ENCODE measurements around the gene GLP1R.
"Not testable (repeated sequence)": the region's sequence is repeated elsewhere in the genome, so short reads cannot be mapped to it uniquely, and the experiment has no call there.

GLP1R gene

DNA sequence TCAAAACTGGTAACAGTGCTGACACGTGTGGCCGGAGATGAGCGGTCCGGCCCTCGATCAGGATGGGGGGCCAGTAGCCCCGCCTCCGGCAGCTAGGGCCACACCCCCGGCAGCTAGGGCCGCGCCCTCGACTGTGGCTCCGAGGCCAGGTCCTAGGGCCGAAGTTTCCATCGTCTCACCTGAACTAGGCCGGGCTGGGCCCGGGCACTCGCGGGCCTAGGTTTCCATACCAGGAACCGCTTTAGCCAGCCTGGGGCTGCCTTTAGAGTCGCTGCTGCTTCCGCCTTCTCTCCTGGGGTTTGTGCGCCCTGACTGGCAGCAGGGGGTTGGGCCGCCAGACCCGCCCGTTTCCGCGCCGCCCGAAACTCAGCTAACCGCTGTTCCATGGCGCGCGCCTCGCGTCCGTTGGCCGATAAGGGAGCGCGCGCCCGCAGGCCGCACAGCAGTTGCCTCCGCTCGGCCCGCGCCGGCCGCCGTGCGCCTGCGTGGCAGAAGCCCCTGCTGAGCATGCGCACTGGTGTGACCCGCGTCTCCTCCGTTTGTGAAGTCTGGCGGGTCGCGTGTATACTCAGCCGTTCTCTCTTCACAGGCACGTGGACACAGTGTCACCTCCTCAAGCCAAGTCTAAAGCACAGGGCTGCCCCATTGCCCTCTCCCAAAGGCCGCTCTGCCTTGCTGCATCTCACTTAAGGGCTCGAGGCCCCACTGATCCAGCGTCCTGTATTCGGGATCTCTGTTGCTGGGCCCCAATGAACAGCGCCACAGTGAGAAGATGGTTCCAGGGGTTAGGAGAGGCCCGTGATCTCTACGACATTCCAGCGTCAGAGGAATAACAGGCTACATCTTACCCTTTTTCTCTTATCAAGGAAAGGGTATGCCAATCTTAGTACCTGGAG lies 66.4 kb downstream of the GLP1R start, which contains the start of gene SAYSD1:
Gene SAYSD1, minus strand, starts transcription at position 483 of the 896 bp plus-strand sequence. Its CDS starts 97 bp downstream, at position 386.
- H3K4me1 ChIP-seq (ENCODE audit: control insufficient read depth, insufficient read depth, low read length) = peaks cover 6% of the 10 kb centered on the region

DNA sequence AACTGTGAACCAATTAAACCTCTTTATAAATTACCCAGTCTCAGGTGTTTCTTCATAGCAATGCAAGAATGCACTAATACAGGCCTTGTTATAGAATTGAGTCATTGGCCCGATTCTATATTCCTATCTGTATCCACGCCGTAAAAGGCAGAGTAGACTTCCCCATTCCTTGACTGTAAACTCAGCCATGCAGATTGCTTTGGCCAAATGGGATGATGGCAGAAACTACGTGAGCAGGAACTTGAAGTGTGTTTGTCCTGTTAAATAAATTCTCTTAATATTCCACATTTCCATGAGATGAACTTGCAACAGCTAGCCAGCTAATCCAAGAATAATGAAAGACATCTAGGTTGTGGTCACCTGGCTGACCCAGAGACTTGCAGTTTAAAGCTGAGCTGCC lies 70.3 kb downstream of the GLP1R start:
- peaks cover 6% of the 10 kb centered on the region for H3K4me1 ChIP-seq (ENCODE audit: control insufficient read depth, insufficient read depth, low read length)
- no peak overlapping the region for H3K4me3 ChIP-seq (ENCODE audit: low read length)
- H3K36me3 ChIP-seq (ENCODE audit: insufficient read depth, low read length) = no peaks in the 10 kb centered on the region
- no peak overlapping the region for H3K9ac ChIP-seq (ENCODE audit: low read depth, low read length)
- H3K9me3 ChIP-seq (replicated peaks; ENCODE audit: low read length) = no peaks in the 10 kb centered on the region
- H3K4me2 ChIP-seq (ENCODE audit: low read length) = no peak overlapping the region
- H3K27me3 ChIP-seq (ENCODE audit: control insufficient read depth, insufficient read depth, low read length) = no peaks in the 10 kb centered on the region

More for the DNA sequence above, 66.4 kb downstream of the GLP1R start, which contains the start of gene SAYSD1:
- peak within 1 kb of the TSS; percentile 85 for H3K4me2 ChIP-seq (ENCODE audit: low read length)
- H3K9me3 ChIP-seq (replicated peaks; ENCODE audit: low read length) = no peaks in the 10 kb centered on the region
- H3K9ac ChIP-seq (ENCODE audit: low read depth, low read length) = peak within 1 kb of the TSS; percentile 91
- peak within 1 kb of the TSS; percentile 90 for H3K4me3 ChIP-seq (ENCODE audit: low read length)
- no peaks in the 10 kb centered on the region for H3K36me3 ChIP-seq (ENCODE audit: insufficient read depth, low read length)
- H3K27me3 ChIP-seq (ENCODE audit: control insufficient read depth, insufficient read depth, low read length) = no peaks in the 10 kb centered on the region

DNA sequence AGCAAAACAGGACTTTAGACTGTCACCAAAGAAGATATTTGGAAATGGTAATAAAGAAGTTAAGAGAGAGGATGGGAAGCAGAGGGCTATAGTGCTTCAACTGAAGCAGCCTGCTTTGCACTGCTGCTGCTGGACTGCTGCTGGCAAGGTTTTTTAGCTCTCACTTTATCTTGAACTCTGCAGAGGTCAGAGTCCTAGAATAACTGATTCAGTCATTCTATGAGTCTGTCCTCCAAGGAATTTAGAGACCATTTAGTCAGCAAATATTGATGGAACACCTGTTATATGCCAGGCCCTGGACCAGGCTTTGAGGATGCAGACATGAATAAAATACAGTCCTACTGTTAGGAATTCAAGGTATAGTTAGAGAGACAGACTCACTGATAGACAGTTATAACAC lies 75.5 kb downstream of the GLP1R start:
- Histone ChIP-seq H3K36me3 (ENCODE audit: insufficient read depth, low read length) (no peaks in the 10 kb centered on the region), H3K4me3 (ENCODE audit: low read length) (no peak overlapping the region), H3K9me3 (replicated peaks; ENCODE audit: low read length) (no peaks in the 10 kb centered on the region), H3K27me3 (ENCODE audit: control insufficient read depth, insufficient read depth, low read length) (no peaks in the 10 kb centered on the region), H3K4me2 (ENCODE audit: low read length) (no peak overlapping the region), H3K9ac (ENCODE audit: low read depth, low read length) (no peak overlapping the region), H3K4me1 (ENCODE audit: control insufficient read depth, insufficient read depth, low read length) (no peaks in the 10 kb centered on the region)

DNA sequence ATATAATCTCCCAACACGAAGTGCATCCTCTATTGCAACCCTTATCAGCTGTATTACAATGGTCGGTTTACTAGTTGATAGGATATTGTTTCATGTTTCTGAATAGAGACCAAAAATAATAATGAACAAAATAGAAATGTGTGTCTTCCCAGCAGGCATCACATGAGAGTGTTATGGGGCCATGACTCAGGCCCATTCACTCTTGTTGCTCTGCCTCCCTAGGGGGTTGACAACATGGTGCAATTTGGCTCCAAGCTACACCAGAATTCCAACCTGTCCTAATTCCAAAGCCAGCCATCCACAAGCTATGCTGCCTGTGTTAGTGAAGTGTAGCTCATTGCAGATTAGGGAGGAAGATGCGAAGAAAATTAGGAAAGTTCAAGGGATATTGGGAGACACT lies 79.5 kb downstream of the GLP1R start:
- no peaks in the 10 kb centered on the region for H3K4me1 ChIP-seq (ENCODE audit: control insufficient read depth, insufficient read depth, low read length)
- H3K4me2 ChIP-seq (ENCODE audit: low read length) = no peak overlapping the region
- H3K9ac ChIP-seq (ENCODE audit: low read depth, low read length) = no peak overlapping the region
- H3K4me3 ChIP-seq (ENCODE audit: low read length) = no peak overlapping the region
- H3K27me3 ChIP-seq (ENCODE audit: control insufficient read depth, insufficient read depth, low read length) = no peaks in the 10 kb centered on the region
- no peaks in the 10 kb centered on the region for H3K36me3 ChIP-seq (ENCODE audit: insufficient read depth, low read length)
- H3K9me3 ChIP-seq (replicated peaks; ENCODE audit: low read length) = no peaks in the 10 kb centered on the region

DNA sequence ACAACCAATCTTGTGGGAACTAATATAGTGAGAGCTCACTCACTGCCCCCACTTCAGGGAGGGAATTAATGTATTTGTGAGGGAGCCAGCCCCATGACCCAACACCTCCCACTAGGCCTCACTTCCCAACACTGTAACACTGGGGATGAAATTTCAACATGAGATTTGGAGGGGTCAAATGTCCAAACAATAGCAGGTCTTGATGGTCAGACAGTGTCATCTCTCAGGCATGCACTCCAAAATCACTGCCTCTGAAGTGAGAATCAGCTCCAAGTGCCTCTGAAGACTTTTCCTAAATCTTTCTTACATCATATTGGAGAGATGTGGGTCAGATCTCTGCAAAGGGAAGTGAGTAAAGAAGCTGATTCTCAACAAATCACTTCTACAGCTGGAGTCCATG lies 80.3 kb downstream of the GLP1R start:
- H3K4me3 ChIP-seq (ENCODE audit: low read length) = no peak overlapping the region
- no peak overlapping the region for H3K4me2 ChIP-seq (ENCODE audit: low read length)
- no peak overlapping the region for H3K9ac ChIP-seq (ENCODE audit: low read depth, low read length)
- no peaks in the 10 kb centered on the region for H3K9me3 ChIP-seq (replicated peaks; ENCODE audit: low read length)
- no peaks in the 10 kb centered on the region for H3K27me3 ChIP-seq (ENCODE audit: control insufficient read depth, insufficient read depth, low read length)
- no peaks in the 10 kb centered on the region for H3K4me1 ChIP-seq (ENCODE audit: control insufficient read depth, insufficient read depth, low read length)
- H3K36me3 ChIP-seq (ENCODE audit: insufficient read depth, low read length) = no peaks in the 10 kb centered on the region

DNA sequence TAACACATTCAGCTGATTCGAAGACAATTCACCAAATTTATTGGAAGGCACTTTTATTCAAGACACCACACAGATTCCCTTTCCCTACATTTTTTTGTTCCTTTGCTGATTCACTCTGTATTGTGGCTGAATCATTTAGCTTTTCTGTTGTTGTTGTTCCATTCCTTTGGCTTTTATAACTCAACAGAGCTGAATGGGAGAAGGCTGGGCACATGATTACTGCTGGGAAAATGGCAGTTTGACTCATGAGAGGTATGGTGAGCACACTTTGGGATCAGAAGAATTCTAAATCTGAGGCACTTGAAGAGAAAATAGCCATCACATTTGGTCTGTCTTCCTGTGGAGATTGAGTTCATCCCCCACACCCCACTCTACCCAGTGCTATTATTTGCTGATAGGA lies 82.1 kb downstream of the GLP1R start:
- no peaks in the 10 kb centered on the region for H3K36me3 ChIP-seq (ENCODE audit: insufficient read depth, low read length)
- no peaks in the 10 kb centered on the region for H3K4me1 ChIP-seq (ENCODE audit: control insufficient read depth, insufficient read depth, low read length)
- no peak overlapping the region for H3K9ac ChIP-seq (ENCODE audit: low read depth, low read length)
- H3K9me3 ChIP-seq (replicated peaks; ENCODE audit: low read length) = no peaks in the 10 kb centered on the region
- H3K4me2 ChIP-seq (ENCODE audit: low read length) = no peak overlapping the region
- H3K4me3 ChIP-seq (ENCODE audit: low read length) = no peak overlapping the region
- no peaks in the 10 kb centered on the region for H3K27me3 ChIP-seq (ENCODE audit: control insufficient read depth, insufficient read depth, low read length)

DNA sequence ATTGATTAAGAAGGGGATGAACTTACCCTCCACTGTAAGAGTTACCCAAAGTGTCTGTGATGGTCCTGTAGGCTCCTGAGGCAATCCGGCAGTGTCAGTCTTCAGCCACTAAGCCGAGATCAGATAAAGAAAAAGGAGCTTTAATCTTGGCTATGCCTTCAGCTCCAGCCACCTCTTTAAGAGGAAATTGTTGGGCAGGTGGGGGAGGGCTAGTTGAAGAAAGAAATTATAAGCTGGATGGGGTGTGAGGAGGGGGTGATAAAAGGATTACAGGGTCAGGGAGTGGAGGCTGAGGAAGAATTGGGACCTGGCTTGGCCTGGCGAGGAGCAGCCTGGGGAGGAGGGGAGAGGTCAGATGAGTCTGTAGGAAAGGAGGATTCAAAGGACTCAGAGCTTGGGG lies 86.2 kb downstream of the GLP1R start:
- H3K36me3 ChIP-seq (ENCODE audit: insufficient read depth, low read length); H3K9ac ChIP-seq (ENCODE audit: low read depth, low read length); H3K4me2 ChIP-seq (ENCODE audit: low read length); H3K27me3 ChIP-seq (ENCODE audit: control insufficient read depth, insufficient read depth, low read length); H3K4me3 ChIP-seq (ENCODE audit: low read length); H3K9me3 ChIP-seq (replicated peaks; ENCODE audit: low read length); H3K4me1 ChIP-seq (ENCODE audit: control insufficient read depth, insufficient read depth, low read length): not testable (repeated sequence)

DNA sequence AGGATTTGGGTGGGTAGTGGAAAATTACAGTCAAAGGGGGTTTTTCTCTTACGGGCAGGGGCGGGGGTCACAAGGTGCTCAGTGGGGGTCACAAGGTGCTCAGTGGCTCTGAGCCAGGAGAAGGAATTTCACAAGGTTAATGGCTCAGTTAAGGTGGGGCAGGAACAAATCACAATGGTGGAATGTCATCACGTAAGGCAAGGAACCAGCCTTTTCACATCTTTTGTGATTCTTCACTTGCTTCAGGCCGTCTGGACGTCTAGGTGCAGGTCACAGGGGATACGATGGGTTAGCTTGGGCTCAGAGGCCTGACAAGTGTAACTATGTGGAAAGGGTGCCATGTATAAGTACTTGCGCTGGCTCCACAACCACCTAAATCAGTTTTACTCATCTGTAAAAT lies 87.6 kb downstream of the GLP1R start:
- H3K4me1 ChIP-seq (ENCODE audit: control insufficient read depth, insufficient read depth, low read length); H3K4me3 ChIP-seq (ENCODE audit: low read length); H3K27me3 ChIP-seq (ENCODE audit: control insufficient read depth, insufficient read depth, low read length); H3K9ac ChIP-seq (ENCODE audit: low read depth, low read length); H3K36me3 ChIP-seq (ENCODE audit: insufficient read depth, low read length); H3K4me2 ChIP-seq (ENCODE audit: low read length); H3K9me3 ChIP-seq (replicated peaks; ENCODE audit: low read length): not testable (repeated sequence)

DNA sequence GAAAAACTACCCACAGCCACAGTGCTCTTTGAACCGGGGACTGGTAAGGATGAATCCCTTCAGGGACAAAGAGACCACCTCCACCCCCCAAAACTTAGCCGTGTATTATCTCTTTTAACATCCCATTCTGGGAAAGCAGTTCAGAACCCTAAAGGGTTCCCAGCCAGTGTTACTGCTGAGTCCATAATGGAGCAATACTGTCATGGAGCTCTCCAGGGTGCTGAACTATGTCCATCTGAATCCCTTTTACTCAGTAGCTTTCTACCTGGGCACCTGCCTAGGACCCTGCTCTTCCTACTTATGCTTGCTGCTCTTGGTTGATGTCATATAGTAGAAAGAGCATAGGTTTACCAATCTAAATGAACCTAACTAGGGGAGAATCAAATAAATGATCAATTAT lies 88.7 kb downstream of the GLP1R start:
- Histone ChIP-seq H3K36me3 (ENCODE audit: insufficient read depth, low read length) (no peaks in the 10 kb centered on the region), H3K27me3 (ENCODE audit: control insufficient read depth, insufficient read depth, low read length) (no peaks in the 10 kb centered on the region), H3K4me3 (ENCODE audit: low read length) (no peak overlapping the region), H3K4me1 (ENCODE audit: control insufficient read depth, insufficient read depth, low read length) (no peaks in the 10 kb centered on the region), H3K4me2 (ENCODE audit: low read length) (no peak overlapping the region), H3K9ac (ENCODE audit: low read depth, low read length) (no peak overlapping the region), H3K9me3 (replicated peaks; ENCODE audit: low read length) (no peaks in the 10 kb centered on the region)

Measured in skeletal muscle satellite cell (primary cell).